Body of pancreas (tissue), 4 donors: ENCODE measurements around the gene SEC24D.

Experiments
- CTCF ChIP-seq, 7 experiments: fragments of 450-650 bp in 4 of 7; fragments of 200-600 bp in 3 of 7; sonication (generic) in 3 of 7; IDR thresholded peaks; one replicate each; pipeline ENCODE4 v1.5.1; 2016 to 2019; ENCODE audit warnings: antibody characterized with exemption in 7 of 7
- POLR2A ChIP-seq, 3 donors: fragments of 450-650 bp; IDR thresholded peaks; one replicate each; pipeline ENCODE4 v1.6.1; 2016; ENCODE audit warnings: antibody characterized with exemption in 3 of 3, mild to moderate bottlenecking in 2 of 3

DNA sequence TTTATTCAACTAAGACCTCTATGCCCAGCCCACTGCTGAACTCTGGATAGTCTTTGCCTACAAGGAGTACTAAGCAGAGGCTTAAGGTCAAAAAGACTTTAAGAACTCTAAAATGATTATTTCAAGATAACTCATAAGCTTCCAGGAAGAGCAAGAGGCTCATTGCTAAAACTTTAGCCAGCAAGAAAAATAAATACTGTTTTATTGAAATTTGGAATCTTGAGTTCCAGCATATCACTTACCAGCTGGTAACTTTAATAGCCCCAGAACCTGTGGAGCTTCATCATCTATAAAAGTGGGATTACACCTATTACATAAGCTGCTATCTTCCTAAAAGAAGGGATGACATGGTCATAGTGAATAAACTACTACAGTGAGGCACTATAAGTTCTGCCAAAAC lies 47.0 kb downstream of the SEC24D start:
- TF ChIP-seq CTCF (IDR thresholded peaks at IDR 0.05) (no peak), POLR2A (IDR thresholded peaks at IDR 0.05) (no peak)
